Activated CD4-positive, alpha-beta T cell treated with anti-CD3 and anti-CD28 coated beads, Interleukin-2, amount 50 U/mL, for 1 hour (primary cell): ENCODE measurements around the gene CARS1.

Source experiments
- DNase-seq: peaks from one replicate; pipeline ENCODE4 v3.0.0-alpha.2; 2020

CARS1 gene

GRCh38 chr11:3058753-3059664, 1.8 kb upstream of the CARS1 start:
- DNase-seq = no peak

- no peak for DNase-seq
Observed at GRCh38 chr11:3056296-3057068, 741 bp downstream of the CARS1 start.

- no peak for DNase-seq
Observed at GRCh38 chr11:3055891-3056290, 1.3 kb downstream of the CARS1 start.

- DNase-seq = no peak
Observed at GRCh38 chr11:3052567-3052966, 4.7 kb downstream of the CARS1 start.

GRCh38 chr11:3052109-3052479, 5.1 kb downstream of the CARS1 start:
- no peak for DNase-seq

- DNase-seq = no peak
Observed at GRCh38 chr11:3051196-3052108, 5.8 kb downstream of the CARS1 start.

- DNase-seq = no peak
Observed at GRCh38 chr11:3050386-3051195, 6.6 kb downstream of the CARS1 start.

GRCh38 chr11:3049430-3050243, 7.6 kb downstream of the CARS1 start:
- DNase-seq = peak; percentile 63

GRCh38 chr11:3047637-3048036, 9.6 kb downstream of the CARS1 start:
- no peak for DNase-seq

GRCh38 chr11:3046641-3047040, 10.6 kb downstream of the CARS1 start:
- no peak for DNase-seq

GRCh38 chr11:3046190-3046589, 11.0 kb downstream of the CARS1 start:
- DNase-seq = no peak

- DNase-seq = no peak
Observed at GRCh38 chr11:3044915-3045314, 12.3 kb downstream of the CARS1 start.

- no peak for DNase-seq
Observed at GRCh38 chr11:3044004-3044403, 13.2 kb downstream of the CARS1 start.

GRCh38 chr11:3043315-3043871, 13.8 kb downstream of the CARS1 start:
- no peak for DNase-seq

GRCh38 chr11:3042496-3043314, 14.5 kb downstream of the CARS1 start:
- DNase-seq = no peak

- no peak for DNase-seq
Observed at GRCh38 chr11:3041699-3042441, 15.4 kb downstream of the CARS1 start.

- DNase-seq = no peak
Observed at GRCh38 chr11:3040881-3041280, 16.3 kb downstream of the CARS1 start.

- no peak for DNase-seq
Observed at GRCh38 chr11:3037945-3038271, 19.3 kb downstream of the CARS1 start.
